ENCODE data around the gene FAM227B.

The FAM227B gene

GRCh38 chr15:49343546-49343945 is 277.1 kb downstream of the FAM227B start:
- no peaks in the 10 kb centered on the region for H3K79me2 ChIP-seq (ENCODE audit: insufficient read depth, low read length)
- no peaks in the 10 kb centered on the region for H3K9me3 ChIP-seq (ENCODE audit: insufficient read depth, low read depth, low read length)
- H3K4me2 ChIP-seq (ENCODE audit: low read depth, low read length, poor library complexity, severe bottlenecking): no peak overlapping the region
- no peak overlapping the region for H2AFZ ChIP-seq (ENCODE audit: low read length)
- H3K27me3 ChIP-seq (ENCODE audit: insufficient read depth, low read length, poor library complexity, severe bottlenecking): no peaks in the 10 kb centered on the region
- TF ChIP-seq EZH2phosphoT487 (IDR thresholded peaks at IDR 0.05; ENCODE audit: borderline replicate concordance): no peak
- TF ChIP-seq, protein P1, sequence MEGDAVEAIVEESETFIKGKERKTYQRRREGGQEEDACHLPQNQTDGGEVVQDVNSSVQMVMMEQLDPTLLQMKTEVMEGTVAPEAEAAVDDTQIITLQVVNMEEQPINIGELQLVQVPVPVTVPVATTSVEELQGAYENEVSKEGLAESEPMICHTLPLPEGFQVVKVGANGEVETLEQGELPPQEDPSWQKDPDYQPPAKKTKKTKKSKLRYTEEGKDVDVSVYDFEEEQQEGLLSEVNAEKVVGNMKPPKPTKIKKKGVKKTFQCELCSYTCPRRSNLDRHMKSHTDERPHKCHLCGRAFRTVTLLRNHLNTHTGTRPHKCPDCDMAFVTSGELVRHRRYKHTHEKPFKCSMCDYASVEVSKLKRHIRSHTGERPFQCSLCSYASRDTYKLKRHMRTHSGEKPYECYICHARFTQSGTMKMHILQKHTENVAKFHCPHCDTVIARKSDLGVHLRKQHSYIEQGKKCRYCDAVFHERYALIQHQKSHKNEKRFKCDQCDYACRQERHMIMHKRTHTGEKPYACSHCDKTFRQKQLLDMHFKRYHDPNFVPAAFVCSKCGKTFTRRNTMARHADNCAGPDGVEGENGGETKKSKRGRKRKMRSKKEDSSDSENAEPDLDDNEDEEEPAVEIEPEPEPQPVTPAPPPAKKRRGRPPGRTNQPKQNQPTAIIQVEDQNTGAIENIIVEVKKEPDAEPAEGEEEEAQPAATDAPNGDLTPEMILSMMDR (conservative IDR thresholded peaks at IDR 0.05; ENCODE audit: low read length): no peak
- no peaks in the 10 kb centered on the region for H3K36me3 ChIP-seq (ENCODE audit: insufficient read depth, low read length)
- no peaks in the 10 kb centered on the region for H4K20me1 ChIP-seq (ENCODE audit: insufficient read depth, low read length, poor library complexity, severe bottlenecking)
- no peaks in the 10 kb centered on the region for H3K4me1 ChIP-seq (ENCODE audit: insufficient read depth, low read length, poor library complexity, severe bottlenecking)
- H3K4me3 ChIP-seq (ENCODE audit: low read length, poor library complexity, severe bottlenecking): no peak overlapping the region
- no peak overlapping the region for H3K9ac ChIP-seq (ENCODE audit: low read depth, low read length, poor library complexity, severe bottlenecking)
- no peaks in the 10 kb centered on the region for H3F3A ChIP-seq (ENCODE audit: low read depth)
- H3K9me2 ChIP-seq (replicated peaks; ENCODE audit: low read depth, low read length): no peaks in the 10 kb centered on the region

GRCh38 chr15:49339656-49340055 is 281.0 kb downstream of the FAM227B start:
- Histone ChIP-seq H3F3A (ENCODE audit: low read depth) (no peaks in the 10 kb centered on the region), H3K79me2 (ENCODE audit: insufficient read depth, low read length) (no peaks in the 10 kb centered on the region), H3K27me3 (ENCODE audit: insufficient read depth, low read length, poor library complexity, severe bottlenecking) (no peaks in the 10 kb centered on the region), H3K9me2 (replicated peaks; ENCODE audit: low read depth, low read length) (no peaks in the 10 kb centered on the region), H3K4me1 (ENCODE audit: insufficient read depth, low read length, poor library complexity, severe bottlenecking) (no peaks in the 10 kb centered on the region), H2AFZ (ENCODE audit: low read length) (no peak overlapping the region), H3K9ac (ENCODE audit: low read depth, low read length, poor library complexity, severe bottlenecking) (no peak overlapping the region), H3K4me2 (ENCODE audit: low read depth, low read length, poor library complexity, severe bottlenecking) (no peak overlapping the region), H3K36me3 (ENCODE audit: insufficient read depth, low read length) (no peaks in the 10 kb centered on the region), H3K9me3 (ENCODE audit: insufficient read depth, low read depth, low read length) (no peaks in the 10 kb centered on the region), H3K4me3 (ENCODE audit: low read length, poor library complexity, severe bottlenecking) (no peak overlapping the region), H4K20me1 (ENCODE audit: insufficient read depth, low read length, poor library complexity, severe bottlenecking) (no peaks in the 10 kb centered on the region)
- TF ChIP-seq, protein P1 (conservative IDR thresholded peaks at IDR 0.05; ENCODE audit: low read length): no peak
- TF ChIP-seq EZH2phosphoT487 (IDR thresholded peaks at IDR 0.05; ENCODE audit: borderline replicate concordance): no peak

GRCh38 chr15:49331951-49332350 is 288.7 kb downstream of the FAM227B start:
- no peaks in the 10 kb centered on the region for H3F3A ChIP-seq (ENCODE audit: low read depth)
- H3K9ac ChIP-seq (ENCODE audit: low read depth, low read length, poor library complexity, severe bottlenecking): no peak overlapping the region
- TF ChIP-seq, protein P1 (conservative IDR thresholded peaks at IDR 0.05; ENCODE audit: low read length): no peak
- no peak for TF ChIP-seq EZH2phosphoT487 (IDR thresholded peaks at IDR 0.05; ENCODE audit: borderline replicate concordance)
- no peaks in the 10 kb centered on the region for H3K9me2 ChIP-seq (replicated peaks; ENCODE audit: low read depth, low read length)
- H2AFZ ChIP-seq (ENCODE audit: low read length): no peak overlapping the region
- H3K4me2 ChIP-seq (ENCODE audit: low read depth, low read length, poor library complexity, severe bottlenecking): no peak overlapping the region
- no peaks in the 10 kb centered on the region for H3K4me1 ChIP-seq (ENCODE audit: insufficient read depth, low read length, poor library complexity, severe bottlenecking)
- H3K4me3 ChIP-seq (ENCODE audit: low read length, poor library complexity, severe bottlenecking): no peak overlapping the region
- H3K27me3 ChIP-seq (ENCODE audit: insufficient read depth, low read length, poor library complexity, severe bottlenecking): no peaks in the 10 kb centered on the region
- no peaks in the 10 kb centered on the region for H3K79me2 ChIP-seq (ENCODE audit: insufficient read depth, low read length)
- no peaks in the 10 kb centered on the region for H3K9me3 ChIP-seq (ENCODE audit: insufficient read depth, low read depth, low read length)
- no peaks in the 10 kb centered on the region for H4K20me1 ChIP-seq (ENCODE audit: insufficient read depth, low read length, poor library complexity, severe bottlenecking)
- H3K36me3 ChIP-seq (ENCODE audit: insufficient read depth, low read length): no peaks in the 10 kb centered on the region

All from Loucy (cell line).